Measurements from ENCODE around the gene SPTSSA.

Gene SPTSSA

DNA sequence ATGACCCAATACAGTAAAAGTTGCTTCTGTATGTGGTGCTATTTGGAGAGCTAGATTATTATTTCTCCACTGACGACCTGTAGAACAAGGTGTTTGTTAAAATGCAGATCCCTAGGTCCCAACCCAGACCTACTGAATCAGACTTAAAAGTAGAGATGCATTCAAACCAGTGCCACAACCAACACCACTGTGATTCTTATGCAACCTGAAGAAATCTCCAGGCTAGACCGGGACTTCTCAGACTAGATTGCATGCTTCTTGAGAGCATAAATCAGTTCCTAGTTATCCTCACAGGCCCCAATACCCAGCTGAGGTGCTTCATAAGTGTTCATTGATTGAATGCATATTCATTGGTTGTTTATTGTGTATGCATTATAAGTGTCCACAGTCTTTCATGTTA, 78.2 kb downstream of the SPTSSA start:
- no peak overlapping the region for H3K4me3 ChIP-seq (ENCODE audit: low read depth, low read length)
- DNase-seq (ENCODE audit: low read depth) = no peak
- TF ChIP-seq, protein P1, sequence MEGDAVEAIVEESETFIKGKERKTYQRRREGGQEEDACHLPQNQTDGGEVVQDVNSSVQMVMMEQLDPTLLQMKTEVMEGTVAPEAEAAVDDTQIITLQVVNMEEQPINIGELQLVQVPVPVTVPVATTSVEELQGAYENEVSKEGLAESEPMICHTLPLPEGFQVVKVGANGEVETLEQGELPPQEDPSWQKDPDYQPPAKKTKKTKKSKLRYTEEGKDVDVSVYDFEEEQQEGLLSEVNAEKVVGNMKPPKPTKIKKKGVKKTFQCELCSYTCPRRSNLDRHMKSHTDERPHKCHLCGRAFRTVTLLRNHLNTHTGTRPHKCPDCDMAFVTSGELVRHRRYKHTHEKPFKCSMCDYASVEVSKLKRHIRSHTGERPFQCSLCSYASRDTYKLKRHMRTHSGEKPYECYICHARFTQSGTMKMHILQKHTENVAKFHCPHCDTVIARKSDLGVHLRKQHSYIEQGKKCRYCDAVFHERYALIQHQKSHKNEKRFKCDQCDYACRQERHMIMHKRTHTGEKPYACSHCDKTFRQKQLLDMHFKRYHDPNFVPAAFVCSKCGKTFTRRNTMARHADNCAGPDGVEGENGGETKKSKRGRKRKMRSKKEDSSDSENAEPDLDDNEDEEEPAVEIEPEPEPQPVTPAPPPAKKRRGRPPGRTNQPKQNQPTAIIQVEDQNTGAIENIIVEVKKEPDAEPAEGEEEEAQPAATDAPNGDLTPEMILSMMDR (IDR thresholded peaks at IDR 0.05; ENCODE audit: control insufficient read depth, extremely low read depth, insufficient read depth) = no peak

Measured in LNCaP clone FGC (cell line).